Measurements from ENCODE around the gene ENOPH1. TPM values are rescaled to one million over a fixed set of nuclear protein-coding genes. Genes with fewer than 3 reads are reported as not detected.

ENOPH1 gene
- 149 and 159 TPM in 2 replicates for polyA plus RNA-seq
- 82.0 and 89.1 TPM in 2 replicates for polyA minus RNA-seq

GRCh38 chr4:82430193-82430963 is at the start of gene ENOPH1, which contains the start of gene HNRNPDL:
Gene ENOPH1, plus strand, starts transcription at chr4:82430590. Its CDS starts 240 bp downstream, at chr4:82430830.
Gene HNRNPDL, minus strand, starts transcription at chr4:82430462. Its CDS starts 772 bp downstream, at chr4:82429690.
- peaks cover 31% of the 10 kb centered on the region for H4K20me1 ChIP-seq (ENCODE audit: insufficient read depth)
- no peaks in the 10 kb centered on the region for H3K9me2 ChIP-seq (ENCODE audit: insufficient read depth, low read length)
- peaks cover 18% of the 10 kb centered on the region for H3K36me3 ChIP-seq (ENCODE audit: insufficient read depth, low read length)
- peak; percentile 87 for TF ChIP-seq POLR2AphosphoS5 (IDR thresholded peaks at IDR 0.05)
- no peak for TF ChIP-seq EP300 (conservative IDR thresholded peaks at IDR 0.05; ENCODE audit: poor library complexity, severe bottlenecking)
- TF ChIP-seq TAF1 (IDR thresholded peaks at IDR 0.05; ENCODE audit: low read depth) = peak; percentile 78
- peak; percentile 92 for TF ChIP-seq MXI1 (conservative IDR thresholded peaks at IDR 0.05; ENCODE audit: poor library complexity, severe bottlenecking)
- no peak for TF ChIP-seq RAD21 (conservative IDR thresholded peaks at IDR 0.05)
- peak; percentile 78 for TF ChIP-seq REST (IDR thresholded peaks at IDR 0.05; ENCODE audit: borderline replicate concordance)
- TF ChIP-seq EZH2 (IDR thresholded peaks at IDR 0.05; ENCODE audit: borderline replicate concordance, insufficient read depth, low read length, poor library complexity, severe bottlenecking) = no peak
- H3K9ac ChIP-seq (ENCODE audit: low read length) = peak within 1 kb of the TSS; percentile 100
- no peaks in the 10 kb centered on the region for H3K9me3 ChIP-seq (ENCODE audit: low read length)
- peak within 1 kb of the TSS; percentile 59 for H3K4me2 ChIP-seq (ENCODE audit: low read length)
- peaks cover 73% of the 10 kb centered on the region for H3K79me2 ChIP-seq (replicated peaks; ENCODE audit: insufficient read depth, low read length)
- H3K27me3 ChIP-seq (ENCODE audit: insufficient read depth, low read depth, low read length) = no peaks in the 10 kb centered on the region
- H2AFZ ChIP-seq (ENCODE audit: low read depth, low read length) = peak within 1 kb of the TSS; percentile 69
- peak within 1 kb of the TSS; percentile 100 for H3K27ac ChIP-seq (ENCODE audit: low read length)
- H3F3A ChIP-seq (ENCODE audit: insufficient read depth, low read length, poor library complexity, severe bottlenecking) = peaks cover 3% of the 10 kb centered on the region
- peak within 1 kb of the TSS; percentile 82 for H3K4me3 ChIP-seq (ENCODE audit: low read length)

- Histone ChIP-seq H3K27ac (ENCODE audit: low read length) (no peak overlapping the region), H3K36me3 (ENCODE audit: insufficient read depth, low read length) (no peaks in the 10 kb centered on the region), H3F3A (ENCODE audit: insufficient read depth, low read length, poor library complexity, severe bottlenecking) (no peaks in the 10 kb centered on the region), H3K9me3 (ENCODE audit: low read length) (no peaks in the 10 kb centered on the region), H2AFZ (ENCODE audit: low read depth, low read length) (no peak overlapping the region), H4K20me1 (ENCODE audit: insufficient read depth) (no peaks in the 10 kb centered on the region), H3K27me3 (ENCODE audit: insufficient read depth, low read depth, low read length) (no peaks in the 10 kb centered on the region), H3K9me2 (ENCODE audit: insufficient read depth, low read length) (no peaks in the 10 kb centered on the region), H3K79me2 (replicated peaks; ENCODE audit: insufficient read depth, low read length) (peaks cover 17% of the 10 kb centered on the region), H3K9ac (ENCODE audit: low read length) (no peak overlapping the region), H3K4me3 (ENCODE audit: low read length) (no peak overlapping the region), H3K4me2 (ENCODE audit: low read length) (no peak overlapping the region)
- no peak for TF ChIP-seq RAD21 (conservative IDR thresholded peaks at IDR 0.05)
- TF ChIP-seq SMC3 (conservative IDR thresholded peaks at IDR 0.05; ENCODE audit: poor library complexity) = no peak
- no peak for TF ChIP-seq EP300 (conservative IDR thresholded peaks at IDR 0.05; ENCODE audit: poor library complexity, severe bottlenecking)
- TF ChIP-seq TAF1 (IDR thresholded peaks at IDR 0.05; ENCODE audit: low read depth) = no peak
- no peak for TF ChIP-seq MXI1 (conservative IDR thresholded peaks at IDR 0.05; ENCODE audit: poor library complexity, severe bottlenecking)
- no peak for TF ChIP-seq EZH2 (IDR thresholded peaks at IDR 0.05; ENCODE audit: borderline replicate concordance, insufficient read depth, low read length, poor library complexity, severe bottlenecking)
- TF ChIP-seq CTCF (IDR thresholded peaks at IDR 0.05; ENCODE audit: poor library complexity, severe bottlenecking) = no peak
- no peak for TF ChIP-seq POLR2AphosphoS5 (IDR thresholded peaks at IDR 0.05)
- no peak for TF ChIP-seq REST (IDR thresholded peaks at IDR 0.05; ENCODE audit: borderline replicate concordance)
These were observed 49.6 kb upstream of the ENOPH1 start for GRCh38 chr4:82380831-82381230.
